ENCODE results near the gene FFAR2.

DNA sequence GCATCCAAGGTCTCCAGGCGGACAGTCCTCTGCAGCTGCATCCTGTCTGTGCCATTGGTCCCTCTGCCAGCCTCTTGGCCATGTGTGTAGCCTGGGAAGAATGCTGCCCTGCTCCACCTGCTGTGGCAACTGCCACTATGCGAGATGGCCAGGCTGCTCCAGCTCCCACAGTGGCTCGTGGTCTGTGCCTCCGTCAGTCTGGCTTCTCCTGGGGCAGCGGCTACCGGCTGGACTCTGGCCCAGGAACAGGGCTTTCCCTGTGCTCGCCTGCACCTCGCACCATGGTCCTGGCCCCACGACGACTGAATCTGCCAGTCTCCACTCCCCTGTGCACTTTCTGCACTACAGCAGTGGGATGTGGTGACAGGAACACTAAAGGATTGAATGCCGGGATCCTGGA lies 26.7 kb upstream of the FFAR2 start:
- no peak for TF ChIP-seq POLR2AphosphoS5 (IDR thresholded peaks at IDR 0.05; ENCODE audit: borderline replicate concordance, low read depth, low read length)
- TF ChIP-seq EZH2 (IDR thresholded peaks at IDR 0.05): no peak
- TF ChIP-seq FOXP2 (optimal IDR thresholded peaks at IDR 0.05; ENCODE audit: control extremely low read depth, extremely low read length, insufficient read depth): no peak

Measured in SK-N-MC (cell line).